HEK293 (cell line): ENCODE data around the gene GALNTL6.

ENCODE experiments used
- CTCF ChIA-PET: fragments of 350-600 bp; formaldehyde crosslinking; extraction: SDS; loops from one replicate; lab custom pipeline; 2021; ENCODE audit warnings: antibody characterized with exemption; lab: Yijun Ruan, JAX
- POLR2A ChIA-PET: fragments of 300-600 bp; formaldehyde crosslinking; extraction: SDS; loops from one replicate; lab custom pipeline; 2020; ENCODE audit warnings: antibody characterized with exemption, inconsistent platforms; lab: Yijun Ruan, JAX
- H3K27ac ChIP-seq: fragments of 200-500 bp; sonication (Bioruptor generic); 2 replicates; pipeline ENCODE4 v1.5.1; 2014; ENCODE audit warnings: low read depth, low read length, control low read depth, inconsistent platforms; ENCODE audit errors: extremely low read depth
- H3K36me3 ChIP-seq, 2 experiments: fragments of 200-500 bp in 1 of 2; sonication (Bioruptor generic) in 1 of 2; 1 replicate in 1 of 2; 2 replicates in 1 of 2; pipeline ENCODE4 v1.5.1; 2014 to 2017; ENCODE audit warnings: inconsistent platforms in 2 of 2, low read length in 2 of 2; ENCODE audit not compliant: control insufficient read depth in 2 of 2, insufficient read depth in 1 of 2
- H3K4me1 ChIP-seq: fragments of 200-500 bp; sonication (Bioruptor generic); 2 replicates; pipeline ENCODE4 v1.5.1; 2014; ENCODE audit warnings: mild to moderate bottlenecking, low read length, inconsistent platforms; ENCODE audit not compliant: control insufficient read depth, insufficient read depth
- H3K4me3 ChIP-seq: 2 replicates; pipeline ENCODE4 v1.5.1; 2011; ENCODE audit warnings: low read depth, mild to moderate bottlenecking, control low read depth, low read length, moderate library complexity
- H3K9me3 ChIP-seq: fragments of 200-500 bp; sonication (Bioruptor generic); 2 replicates; pipeline ENCODE4 v1.5.1; 2014; ENCODE audit warnings: low read depth, low read length, inconsistent platforms; ENCODE audit not compliant: control insufficient read depth, insufficient read depth
- FEZF1 ChIP-seq: fragments of 450-650 bp; formaldehyde crosslinking; IDR thresholded peaks from 2 replicates; pipeline ENCODE4 v1.5.1; 2016; ENCODE audit warnings: missing biosample characterization, missing genetic modification characterization
- GFI1B ChIP-seq: fragments of 450-650 bp; formaldehyde crosslinking; IDR thresholded peaks from 2 replicates; pipeline ENCODE4 v1.5.1; 2016; ENCODE audit warnings: missing biosample characterization, missing genetic modification characterization
- GLIS2 ChIP-seq: fragments of 450-650 bp; formaldehyde crosslinking; IDR thresholded peaks from 2 replicates; pipeline ENCODE4 v1.5.1; 2016; ENCODE audit warnings: missing biosample characterization, missing genetic modification characterization
- HOXA7 ChIP-seq: sonication (generic); formaldehyde crosslinking; IDR thresholded peaks from 2 replicates; pipeline ENCODE4 v1.8.1; 2022; ENCODE audit warnings: missing genetic modification reagents, borderline replicate concordance
- IKZF3 ChIP-seq: fragments of 450-650 bp; IDR thresholded peaks from 2 replicates; pipeline ENCODE4 v1.5.0; 2018; ENCODE audit warnings: missing biosample characterization, mild to moderate bottlenecking, missing genetic modification characterization, moderate library complexity
- PBX3 ChIP-seq: sonication (generic); formaldehyde crosslinking; IDR thresholded peaks from 2 replicates; pipeline ENCODE4 v1.8.1; 2022; ENCODE audit warnings: mild to moderate bottlenecking, moderate library complexity, missing genetic modification reagents
- SP7 ChIP-seq: fragments of 450-650 bp; formaldehyde crosslinking; IDR thresholded peaks from 2 replicates; pipeline ENCODE4 v1.5.1; 2016; ENCODE audit warnings: missing biosample characterization, missing genetic modification characterization
- WT1 ChIP-seq: fragments of 450-650 bp; formaldehyde crosslinking; IDR thresholded peaks from 2 replicates; pipeline ENCODE4 v1.5.1; 2016; ENCODE audit warnings: missing biosample characterization, missing genetic modification characterization
- ZBTB21 ChIP-seq: fragments of 450-650 bp; formaldehyde crosslinking; IDR thresholded peaks from 2 replicates; pipeline ENCODE4 v1.5.1; 2017; ENCODE audit warnings: missing biosample characterization, missing genetic modification characterization
- ZFHX2 ChIP-seq: fragments of 450-650 bp; formaldehyde crosslinking; conservative IDR thresholded peaks from 2 replicates; pipeline ENCODE4 v1.5.1; 2016; ENCODE audit warnings: missing biosample characterization, missing genetic modification characterization
- ZNF157 ChIP-seq: fragments of 450-650 bp; formaldehyde crosslinking; IDR thresholded peaks from 2 replicates; pipeline ENCODE4 v1.5.1; 2016; ENCODE audit warnings: missing biosample characterization, missing genetic modification characterization
- ZNF19 ChIP-seq: fragments of 450-650 bp; formaldehyde crosslinking; IDR thresholded peaks from 2 replicates; pipeline ENCODE4; 2016; ENCODE audit warnings: missing biosample characterization, missing genetic modification characterization, low read depth
- ZNF2 ChIP-seq: fragments of 450-650 bp; formaldehyde crosslinking; IDR thresholded peaks from 2 replicates; pipeline ENCODE4 v1.5.1; 2016; ENCODE audit warnings: missing biosample characterization, missing genetic modification characterization
- ZNF248 ChIP-seq: fragments of 450-650 bp; formaldehyde crosslinking; IDR thresholded peaks from 2 replicates; pipeline ENCODE4 v1.5.1; 2017; ENCODE audit warnings: missing biosample characterization, missing genetic modification characterization
- ZNF366 ChIP-seq: fragments of 450-650 bp; formaldehyde crosslinking; conservative IDR thresholded peaks from 2 replicates; pipeline ENCODE4 v1.5.1; 2016; ENCODE audit warnings: missing biosample characterization, missing genetic modification characterization
- ZNF449 ChIP-seq: fragments of 450-650 bp; formaldehyde crosslinking; IDR thresholded peaks from 2 replicates; pipeline ENCODE4 v1.5.1; 2017; ENCODE audit warnings: missing biosample characterization, mild to moderate bottlenecking, missing genetic modification characterization, moderate library complexity
- ZNF518A ChIP-seq: fragments of 450-650 bp; formaldehyde crosslinking; conservative IDR thresholded peaks from 2 replicates; pipeline ENCODE4 v1.5.1; 2016; ENCODE audit warnings: low read depth, missing biosample characterization, missing genetic modification characterization
- ZNF555 ChIP-seq: fragments of 450-650 bp; formaldehyde crosslinking; conservative IDR thresholded peaks from 2 replicates; pipeline ENCODE4 v1.5.1; 2017; ENCODE audit warnings: missing biosample characterization, mild to moderate bottlenecking, missing genetic modification characterization, inconsistent platforms
- ZNF658 ChIP-seq: fragments of 450-650 bp; formaldehyde crosslinking; IDR thresholded peaks from 2 replicates; pipeline ENCODE4; 2016; ENCODE audit warnings: missing biosample characterization, missing genetic modification characterization
- ZNF707 ChIP-seq: fragments of 450-650 bp; formaldehyde crosslinking; IDR thresholded peaks from 2 replicates; pipeline ENCODE4 v1.5.1; 2016; ENCODE audit warnings: missing biosample characterization, missing genetic modification characterization
- ZNF830 ChIP-seq: fragments of 450-650 bp; IDR thresholded peaks from 2 replicates; pipeline ENCODE4 v1.5.0; 2018; ENCODE audit warnings: missing biosample characterization, missing genetic modification characterization, low read depth, mild to moderate bottlenecking, moderate library complexity
- ZNF837 ChIP-seq: fragments of 450-650 bp; formaldehyde crosslinking; IDR thresholded peaks from 2 replicates; pipeline ENCODE4 v1.5.1; 2016; ENCODE audit warnings: missing biosample characterization, missing genetic modification characterization
- TF ChIP-seq, protein P1 (sequence below): fragments of 450-650 bp; formaldehyde crosslinking; IDR thresholded peaks from 2 replicates; pipeline ENCODE4 v1.5.1; 2016; ENCODE audit warnings: missing biosample characterization, missing genetic modification characterization

Gene GALNTL6

GRCh38 chr4:172404676-172405075 is 591.5 kb downstream of the GALNTL6 start:
- Histone ChIP-seq H3K4me1 (no peaks in the 10 kb centered on the region), H3K27ac (no peak overlapping the region), H3K4me3 (no peak overlapping the region), H3K36me3 (no peaks in the 10 kb centered on the region), H3K9me3 (no peaks in the 10 kb centered on the region)
- TF ChIP-seq WT1 (tag by site-specific recombination): no peak
- TF ChIP-seq ZBTB21: no peak
- no peak for TF ChIP-seq IKZF3
- no peak for TF ChIP-seq GFI1B (tag by site-specific recombination)
- TF ChIP-seq, protein P1, sequence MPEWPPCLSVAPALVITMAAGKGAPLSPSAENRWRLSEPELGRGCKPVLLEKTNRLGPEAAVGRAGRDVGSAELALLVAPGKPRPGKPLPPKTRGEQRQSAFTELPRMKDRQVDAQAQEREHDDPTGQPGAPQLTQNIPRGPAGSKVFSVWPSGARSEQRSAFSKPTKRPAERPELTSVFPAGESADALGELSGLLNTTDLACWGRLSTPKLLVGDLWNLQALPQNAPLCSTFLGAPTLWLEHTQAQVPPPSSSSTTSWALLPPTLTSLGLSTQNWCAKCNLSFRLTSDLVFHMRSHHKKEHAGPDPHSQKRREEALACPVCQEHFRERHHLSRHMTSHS (tag by site-specific recombination): no peak
- no peak for TF ChIP-seq ZNF518A
- no peak for TF ChIP-seq ZNF707 (tag by site-specific recombination)
- no peak for TF ChIP-seq ZNF837 (tag by site-specific recombination)
- TF ChIP-seq ZNF658 (tag by site-specific recombination): no peak
- no peak for TF ChIP-seq ZNF157 (tag by site-specific recombination)
- no peak for TF ChIP-seq ZNF2 (tag by site-specific recombination)
- no peak for TF ChIP-seq ZNF248 (tag by site-specific recombination)
- ChIA-PET CTCF (no interaction called here), POLR2A (no interaction called here)

DNA sequence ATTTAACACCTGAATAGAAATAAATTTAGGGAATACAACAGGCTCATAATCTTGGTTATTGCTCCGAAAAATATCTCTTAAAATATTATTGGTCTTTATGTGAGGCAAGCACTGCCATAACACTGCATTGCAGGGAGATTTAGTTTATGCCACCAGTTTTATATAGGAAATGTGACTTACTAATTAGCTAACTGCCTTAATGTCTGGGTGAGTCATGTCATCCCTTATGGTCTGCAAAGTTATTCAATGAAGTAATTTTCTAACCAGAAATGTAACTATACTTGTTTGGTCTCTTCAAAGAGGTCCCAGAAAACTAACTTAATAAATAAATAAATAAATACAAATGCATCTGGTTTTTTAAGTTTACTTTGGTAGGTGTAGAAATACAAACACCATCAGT is 597.2 kb downstream of the GALNTL6 start:
- Histone ChIP-seq H3K36me3 (no peaks in the 10 kb centered on the region), H3K9me3 (no peaks in the 10 kb centered on the region), H3K4me1 (no peaks in the 10 kb centered on the region), H3K27ac (no peak overlapping the region), H3K4me3 (no peak overlapping the region)
- ChIA-PET POLR2A (no interaction called here), CTCF (interaction anchor here (0.6 kb wide), 1 partner anchor 767 kb away, joined by 3 read pairs; no protein-coding TSS in a partner anchor)
- no peak for TF ChIP-seq ZNF658 (tag by site-specific recombination)
- TF ChIP-seq SP7 (tag by site-specific recombination): no peak
- no peak for TF ChIP-seq ZNF19 (tag by site-specific recombination)
- no peak for TF ChIP-seq ZNF449 (tag by site-specific recombination)
- no peak for TF ChIP-seq ZNF518A
- no peak for TF ChIP-seq GLIS2 (tag by site-specific recombination)
- no peak for TF ChIP-seq ZNF366 (tag by site-specific recombination)
- no peak for TF ChIP-seq HOXA7
- no peak for TF ChIP-seq ZFHX2 (tag by site-specific recombination)
- no peak for TF ChIP-seq FEZF1 (tag by site-specific recombination)
- no peak for TF ChIP-seq ZNF830 (tag by site-specific recombination)
- TF ChIP-seq ZNF555 (tag by site-specific recombination): no peak
- TF ChIP-seq PBX3 (CRISPR knock-in tag): no peak
